ENCODE measurements around the gene MAPK6.
"Not testable (repeated sequence)": the region's sequence is repeated elsewhere in the genome, so short reads cannot be mapped to it uniquely, and the experiment has no call there.

The MAPK6 gene

DNA sequence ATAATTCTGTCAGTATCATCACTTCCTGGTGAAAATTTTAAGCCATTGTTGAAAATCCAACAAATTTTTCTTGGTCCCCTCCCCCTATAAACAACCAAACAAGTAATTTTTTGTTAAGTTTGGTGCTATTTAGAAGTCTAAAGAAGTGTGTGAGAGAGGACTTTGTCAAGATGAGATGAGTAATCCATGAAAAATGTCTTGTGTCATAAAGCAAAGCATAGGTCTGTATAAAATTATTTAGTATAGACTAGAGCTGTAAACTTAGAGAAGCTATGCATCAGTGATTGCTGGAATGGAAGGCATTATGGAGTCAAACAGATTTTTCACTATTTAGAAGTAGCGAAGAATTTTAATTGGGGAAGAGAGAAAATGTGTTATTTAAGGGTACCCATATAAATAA lies 31.4 kb downstream of the MAPK6 start:
- DNase-seq: no peak

DNA sequence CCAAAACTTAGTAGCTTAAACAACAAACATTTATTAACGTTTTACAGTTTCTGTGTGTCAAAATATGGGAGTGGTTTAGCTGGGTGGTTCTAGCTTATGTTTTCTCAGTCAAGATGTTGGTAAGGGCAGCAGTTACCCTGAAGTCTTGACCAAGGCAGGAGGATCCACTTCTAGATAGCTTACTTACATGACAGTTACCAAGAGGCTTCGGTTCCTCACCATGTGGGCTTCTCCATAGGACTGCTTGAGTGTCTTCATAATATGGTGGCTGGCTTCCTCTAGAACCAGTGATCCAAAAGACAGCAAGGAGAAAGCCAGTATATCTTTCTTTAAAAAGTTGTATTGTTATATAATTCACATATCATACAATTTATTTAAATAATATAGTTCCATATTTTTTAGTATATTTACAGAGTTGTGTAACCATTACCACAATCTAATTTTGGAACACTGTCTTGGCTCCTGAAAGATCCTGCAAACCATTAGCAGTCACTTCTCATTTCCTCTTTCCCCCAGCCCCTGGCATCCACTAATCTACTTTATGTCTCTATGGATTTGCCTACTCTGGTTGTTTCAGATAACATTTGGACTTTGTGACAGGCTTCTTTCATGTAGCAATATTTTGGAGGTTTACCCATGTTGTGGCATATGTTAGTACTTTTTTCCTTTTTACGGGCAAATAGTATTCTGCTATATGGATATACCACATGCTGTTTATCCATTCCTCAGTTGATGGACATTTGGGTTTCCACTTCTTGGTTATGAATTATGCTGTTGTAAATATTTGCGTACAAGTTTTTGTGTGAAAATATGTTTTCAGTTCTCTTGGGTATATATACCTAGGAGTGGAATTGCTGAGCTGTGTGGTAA lies 33.3 kb downstream of the MAPK6 start:
- DNase-seq: no peak

DNA sequence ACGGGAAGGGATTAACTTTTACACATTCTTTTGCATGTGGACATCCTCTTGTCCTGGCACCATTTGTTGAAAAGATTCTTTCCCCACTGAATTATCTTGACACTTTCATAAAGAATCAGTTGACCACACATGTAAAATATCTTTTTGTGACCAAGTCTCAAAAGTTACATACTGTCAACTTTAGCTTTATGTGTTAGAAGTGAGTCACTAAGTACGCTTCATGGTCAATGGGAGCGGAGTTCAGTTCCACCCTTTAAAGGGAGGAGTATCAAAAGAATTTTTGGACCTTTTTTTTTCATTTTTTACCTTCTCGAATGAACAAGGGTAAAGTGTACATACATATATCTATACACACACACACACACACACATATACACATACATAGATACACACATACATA lies 35.4 kb downstream of the MAPK6 start:
- DNase-seq: no peak

DNA sequence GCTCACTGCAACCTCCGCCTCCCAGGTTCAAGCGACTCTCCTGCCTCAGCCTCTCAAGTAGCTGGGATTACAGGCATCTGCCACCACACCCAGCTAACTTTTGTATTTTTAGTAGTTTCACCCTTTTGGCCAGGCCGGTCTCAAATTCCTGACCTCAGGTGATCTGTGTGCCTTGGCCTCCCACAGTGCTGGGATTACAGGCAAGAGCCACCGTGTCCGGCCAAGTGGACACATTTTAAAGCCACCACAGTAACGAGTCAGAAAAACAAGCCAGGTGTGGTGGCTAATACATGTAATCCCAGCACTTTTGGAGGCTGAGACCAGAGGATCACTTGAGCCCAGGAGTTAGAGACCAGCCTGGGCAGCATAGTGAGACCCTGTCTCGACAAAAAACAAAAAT lies 35.8 kb downstream of the MAPK6 start:
- not testable (repeated sequence) for DNase-seq

DNA sequence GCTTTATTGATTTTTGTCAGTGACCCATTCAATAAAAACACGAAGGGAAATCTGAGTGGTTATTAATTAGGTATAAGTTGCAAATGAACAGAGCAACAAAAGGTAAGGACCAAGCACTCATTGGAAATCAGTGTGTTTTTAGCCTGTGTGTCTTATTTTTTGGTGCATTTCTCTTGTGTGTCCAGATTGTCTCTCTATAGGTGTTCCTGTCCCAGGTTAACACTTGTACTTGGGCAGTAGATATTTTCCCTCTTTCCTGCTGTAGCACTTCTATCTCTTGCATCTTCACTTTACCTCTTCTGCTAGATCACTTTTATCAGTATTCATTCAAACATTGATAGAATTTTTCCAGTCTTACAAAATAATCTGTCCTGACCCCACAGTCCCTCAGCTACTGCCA lies 37.0 kb downstream of the MAPK6 start:
- DNase-seq: no peak

DNA sequence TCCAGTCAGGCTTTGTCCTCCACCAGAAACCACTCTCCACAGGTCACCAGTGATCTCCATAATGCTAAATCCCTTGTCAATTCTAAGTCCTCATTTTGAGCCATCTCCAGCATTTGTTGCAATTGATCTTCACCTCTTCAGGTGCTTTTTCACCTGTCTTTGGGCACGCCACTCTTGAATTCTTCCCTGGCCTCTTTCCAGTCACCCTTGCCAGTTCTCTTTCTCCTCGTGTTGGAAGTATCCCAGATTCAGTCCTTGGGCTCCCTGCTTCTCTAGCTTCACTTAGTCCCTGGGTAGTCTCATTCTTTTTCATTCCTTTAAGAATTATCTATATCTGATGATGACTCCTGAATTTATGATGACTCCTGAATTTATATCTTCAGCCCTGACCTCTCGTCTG lies 37.5 kb downstream of the MAPK6 start:
- no peak for DNase-seq

DNA sequence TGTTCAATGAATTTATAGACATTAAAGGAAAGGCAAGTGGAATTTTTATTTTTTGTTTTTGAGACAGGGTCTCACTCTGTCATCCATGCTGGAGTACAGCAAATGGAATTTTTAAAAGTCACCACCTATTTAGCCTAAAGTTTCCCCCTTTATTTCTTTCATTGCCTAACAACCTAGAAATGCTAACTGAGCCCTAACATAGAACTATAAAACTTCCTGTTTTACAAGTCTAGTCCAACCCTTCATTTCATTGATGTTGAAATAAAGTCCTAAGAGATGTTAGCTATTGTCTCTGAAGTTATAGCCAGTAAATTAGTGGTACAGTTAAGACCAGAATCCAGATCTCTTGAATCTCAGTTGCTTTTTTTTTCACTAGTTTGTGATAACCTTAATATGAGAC lies 39.0 kb downstream of the MAPK6 start:
- no peak for DNase-seq

DNA sequence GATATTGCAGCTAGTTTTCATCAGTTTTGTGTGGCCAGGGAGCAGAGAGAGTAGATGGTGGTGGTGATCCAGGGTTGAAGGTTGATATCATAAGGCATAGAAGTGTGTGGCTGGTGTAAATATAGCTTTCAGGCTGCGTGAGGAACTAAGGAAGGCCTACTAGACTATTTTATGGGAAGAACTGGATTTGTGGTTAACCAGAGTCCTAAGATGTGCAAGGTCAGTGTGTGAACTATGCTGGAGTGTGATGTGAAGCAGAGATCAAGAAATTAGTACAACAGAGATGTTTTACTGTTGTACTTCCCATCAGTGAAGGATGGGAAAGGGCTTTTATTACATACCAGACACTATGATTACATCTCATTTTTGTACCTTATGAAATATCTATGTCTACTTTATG lies 41.5 kb downstream of the MAPK6 start:
- DNase-seq: no peak

DNA sequence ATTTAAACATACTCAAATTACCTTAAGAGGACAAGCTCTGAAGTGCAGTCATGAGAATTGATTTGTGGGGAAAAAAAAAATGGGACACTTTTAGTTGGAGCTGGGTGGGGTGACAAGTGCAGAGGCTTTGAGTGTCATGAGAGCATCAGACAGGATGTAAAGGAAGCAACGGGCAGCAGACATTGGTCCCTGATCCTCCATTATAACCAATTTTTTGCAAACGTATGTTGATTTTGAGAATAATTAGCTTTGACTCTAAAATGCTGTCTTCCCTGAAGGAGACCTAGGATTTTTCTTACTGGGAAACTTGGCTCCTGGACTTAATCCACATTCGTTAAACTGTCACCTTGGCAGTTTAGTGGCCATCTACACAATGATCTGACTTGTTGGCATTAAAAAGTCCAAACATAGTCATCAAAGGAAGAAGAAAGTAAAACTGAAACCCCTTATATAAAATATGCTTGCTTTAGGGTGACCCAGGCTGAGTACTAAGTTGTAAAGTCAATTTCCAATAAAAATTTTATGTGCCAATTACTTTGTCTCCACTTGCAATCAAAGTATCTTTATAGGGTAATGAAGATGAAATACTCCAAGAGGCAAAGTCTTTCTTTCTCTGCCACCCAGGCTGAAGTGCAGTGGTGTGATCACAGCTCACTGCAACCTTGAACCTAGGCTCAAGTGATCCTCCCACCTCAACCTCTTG lies 48.0 kb downstream of the MAPK6 start:
- no peak for DNase-seq

DNA sequence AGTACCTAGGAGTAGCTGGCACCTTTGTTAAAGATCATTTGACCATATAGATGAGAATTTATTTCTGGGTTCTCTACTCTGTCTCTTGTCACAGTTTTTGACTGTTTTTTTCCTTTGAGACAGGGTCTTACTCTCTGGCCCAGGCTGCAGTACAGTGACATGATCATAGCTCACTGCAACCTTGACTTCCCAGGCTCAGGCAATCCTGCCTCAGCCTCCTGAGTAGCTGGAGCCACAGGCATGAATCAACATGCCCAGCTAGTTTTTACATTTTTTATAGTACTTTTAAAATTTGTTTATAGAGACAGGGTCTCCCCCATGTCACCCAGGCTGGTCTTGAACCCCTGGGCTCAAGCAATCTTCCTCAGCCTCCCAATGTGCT lies 48.5 kb downstream of the MAPK6 start:
- no peak for DNase-seq

DNA sequence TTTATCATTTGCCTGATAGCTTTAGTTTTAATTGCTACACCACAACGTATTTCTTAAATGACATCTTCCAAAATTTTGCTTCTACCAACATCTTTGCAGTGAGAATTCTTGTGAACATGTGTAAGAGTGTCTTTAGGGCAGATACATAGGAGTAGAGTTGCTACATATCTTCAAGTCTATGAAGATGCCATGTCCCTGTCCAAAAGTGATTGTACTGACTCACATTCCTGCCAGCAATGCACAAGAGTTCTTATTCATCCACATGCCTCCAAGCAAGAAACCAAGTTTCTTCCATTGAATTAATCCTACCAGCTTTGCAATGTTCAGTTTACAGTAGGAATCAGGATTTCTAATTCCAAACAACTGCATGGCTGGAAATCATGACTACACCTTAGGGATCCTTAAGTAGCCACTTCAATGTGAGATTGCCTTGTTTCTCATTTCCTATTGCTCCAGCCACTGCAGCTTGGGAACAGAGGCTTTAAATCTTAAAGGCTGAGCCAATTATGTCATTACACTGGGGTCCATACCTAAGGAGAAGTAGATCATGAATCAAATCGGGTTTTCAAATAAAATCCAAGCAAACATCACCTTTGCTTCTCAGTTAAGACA lies 49.1 kb downstream of the MAPK6 start:
- no peak for DNase-seq

DNA sequence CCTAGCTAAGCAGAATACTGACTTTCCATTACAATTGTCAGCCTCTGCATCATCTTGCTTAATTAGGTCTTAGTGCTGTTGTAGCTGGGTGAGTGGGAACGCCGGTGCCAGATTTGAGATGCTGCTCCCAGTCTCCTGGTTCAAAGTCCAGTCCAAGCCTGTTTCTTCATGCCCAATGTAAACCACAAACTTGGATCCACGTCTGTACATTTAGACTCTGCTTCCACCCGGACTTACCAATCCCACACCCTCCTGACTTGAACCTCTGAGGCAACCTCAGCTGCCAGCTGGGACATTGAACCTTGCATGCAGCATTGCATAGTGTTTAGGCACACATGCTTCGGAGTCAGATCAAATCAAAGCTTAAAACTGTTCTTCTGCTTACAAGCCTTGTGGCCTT lies 50.5 kb downstream of the MAPK6 start:
- no peak for DNase-seq

DNA sequence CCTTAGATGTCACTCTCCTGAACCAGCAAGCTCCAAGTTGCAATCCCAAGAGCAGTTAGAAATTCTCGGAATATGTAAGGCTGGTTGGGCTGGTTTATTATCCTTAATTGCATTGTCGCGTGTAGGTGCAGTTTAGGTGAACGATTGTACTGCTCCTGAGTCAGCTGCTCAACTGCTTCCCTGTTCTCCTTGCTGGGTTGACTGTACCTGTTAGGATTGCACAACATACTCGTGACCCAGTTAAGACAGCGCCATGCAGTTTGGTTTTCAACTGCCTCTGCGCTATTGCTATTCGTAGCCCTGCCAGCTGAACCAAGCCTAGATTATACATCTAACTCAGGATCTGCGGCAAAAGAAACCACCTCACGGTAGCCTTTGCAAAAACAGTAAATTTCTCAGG lies 52.6 kb downstream of the MAPK6 start:
- no peak for DNase-seq

DNA sequence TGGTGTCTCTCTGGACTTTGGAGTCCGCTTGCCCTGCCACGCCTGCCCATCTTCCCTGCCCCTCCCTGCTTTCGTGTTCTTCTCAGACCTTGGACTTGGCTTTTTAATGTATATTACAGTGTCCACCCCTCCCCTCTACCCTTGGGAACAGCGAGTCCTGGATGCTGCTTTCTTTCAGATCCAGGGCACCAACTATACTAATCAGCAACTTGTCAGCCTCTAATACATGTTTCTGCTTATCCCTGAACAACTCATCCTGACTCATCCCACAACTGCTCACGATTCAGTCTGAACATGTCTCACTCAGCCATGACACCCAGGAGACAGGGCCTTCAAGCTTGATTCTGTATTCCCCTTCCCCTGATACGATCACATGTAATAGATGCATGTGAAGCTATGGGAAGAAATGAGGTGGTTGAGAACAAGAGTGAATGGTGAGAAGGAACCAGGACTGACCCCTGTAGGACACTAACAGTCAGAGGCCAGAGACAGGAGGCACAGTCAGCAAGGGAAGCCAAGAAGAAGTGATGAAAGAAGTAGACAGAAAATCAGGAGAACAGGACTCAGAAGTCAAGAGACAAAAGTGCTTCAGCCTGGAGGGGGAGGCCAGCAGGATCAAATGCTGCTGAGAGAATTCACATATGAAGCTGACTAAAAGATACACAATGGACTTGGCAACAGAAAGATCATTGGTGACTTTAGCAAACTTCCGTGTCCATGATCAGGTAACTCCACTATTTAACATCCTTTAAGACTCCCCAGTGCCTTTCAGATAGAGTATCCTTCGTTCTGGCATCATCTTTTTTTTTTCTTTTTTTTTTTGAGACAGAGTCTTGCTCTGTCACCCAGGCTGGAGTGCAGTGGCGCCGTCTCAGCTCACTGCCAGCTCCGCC lies 58.1 kb downstream of the MAPK6 start:
- DNase-seq: no peak

DNA sequence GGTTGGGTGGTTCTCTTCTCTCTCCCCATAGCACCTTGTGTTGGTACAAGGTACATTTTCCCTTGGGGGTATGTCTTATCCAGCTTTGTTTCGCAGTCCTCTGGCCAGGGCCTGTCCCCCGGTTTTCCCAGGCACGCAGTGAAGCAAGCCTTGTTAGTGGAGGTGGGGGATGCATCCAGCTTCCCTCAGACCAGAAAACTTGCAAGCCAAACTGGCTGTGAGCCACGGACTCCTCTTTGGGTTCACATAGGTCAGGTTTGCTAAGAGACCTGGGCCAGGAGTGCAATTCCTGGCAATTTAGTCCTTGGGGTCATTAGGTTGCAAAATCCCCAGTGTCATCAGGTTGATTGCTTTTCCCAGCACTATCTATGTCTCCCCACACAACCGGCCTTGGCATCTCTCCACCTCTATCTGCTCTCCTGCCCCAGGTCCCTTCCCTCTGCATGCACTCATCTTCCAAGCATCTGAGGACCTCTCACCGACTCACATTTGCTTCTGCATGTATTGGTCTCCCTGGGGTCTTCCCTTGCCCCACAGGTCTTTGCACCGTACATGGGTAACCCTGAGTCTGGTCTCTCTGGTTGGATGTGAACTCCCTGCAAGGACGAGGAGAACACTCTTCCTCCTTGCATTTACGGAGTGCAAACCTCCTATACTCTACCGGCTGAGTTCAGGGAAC lies 59.3 kb downstream of the MAPK6 start:
- DNase-seq: no peak

DNA sequence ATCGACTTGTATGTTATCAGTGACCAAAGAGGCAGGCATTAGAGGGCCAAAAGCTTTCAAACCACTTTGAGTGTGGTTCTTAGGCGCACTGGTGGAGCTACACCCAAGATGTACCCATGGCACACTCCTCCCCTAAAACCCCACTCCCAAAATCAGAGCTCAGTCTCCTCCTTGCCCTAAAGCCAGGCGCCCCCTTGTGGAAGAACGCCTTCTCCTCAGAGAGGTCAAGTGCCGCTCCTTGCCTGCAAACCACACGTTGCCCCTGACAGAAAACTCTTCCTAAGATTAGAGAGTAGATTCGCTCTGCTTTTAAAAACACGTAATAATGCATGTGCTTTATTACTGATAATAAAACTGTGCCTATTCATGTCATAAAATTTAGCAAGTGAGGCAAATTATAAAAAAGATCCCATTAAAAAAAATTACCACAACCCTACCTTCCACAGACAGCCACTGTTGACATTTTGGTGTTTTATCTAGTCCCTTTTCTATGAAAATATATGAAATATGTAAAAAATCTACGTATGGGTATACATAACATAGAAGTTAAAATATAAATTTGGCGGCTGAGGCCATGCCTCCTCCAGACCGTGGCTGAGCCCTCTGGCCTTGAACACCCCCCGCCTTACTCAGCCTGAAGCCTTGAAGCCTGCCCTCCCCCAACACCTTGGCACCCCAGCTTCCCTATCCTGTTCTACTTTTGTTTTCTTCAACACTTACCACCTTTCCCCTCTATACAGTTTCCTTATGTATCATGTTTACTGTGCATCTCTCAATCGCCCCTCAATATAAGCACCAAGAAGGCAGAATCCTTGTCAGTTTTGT lies 60.1 kb downstream of the MAPK6 start:
- DNase-seq: peak; percentile 76

DNA sequence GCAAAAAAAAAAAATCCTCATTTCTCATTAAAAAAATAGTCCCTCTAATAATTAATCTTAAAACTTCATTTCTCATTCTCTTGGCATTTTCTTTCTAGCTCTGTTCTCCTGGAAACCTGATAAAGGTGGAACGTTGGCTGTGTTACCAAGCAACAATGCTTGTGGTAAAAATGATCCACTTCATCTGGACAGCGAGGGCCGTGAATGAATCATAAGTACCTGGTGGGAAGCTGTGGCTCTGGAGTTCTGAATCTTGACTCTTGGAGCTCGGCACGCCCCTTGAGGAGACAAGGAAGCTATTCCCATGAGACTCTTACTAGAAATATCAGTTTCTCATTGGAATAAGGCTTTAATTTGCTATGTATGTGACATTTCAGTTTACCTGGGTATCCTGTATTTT lies 61.0 kb downstream of the MAPK6 start:
- DNase-seq: no peak

DNA sequence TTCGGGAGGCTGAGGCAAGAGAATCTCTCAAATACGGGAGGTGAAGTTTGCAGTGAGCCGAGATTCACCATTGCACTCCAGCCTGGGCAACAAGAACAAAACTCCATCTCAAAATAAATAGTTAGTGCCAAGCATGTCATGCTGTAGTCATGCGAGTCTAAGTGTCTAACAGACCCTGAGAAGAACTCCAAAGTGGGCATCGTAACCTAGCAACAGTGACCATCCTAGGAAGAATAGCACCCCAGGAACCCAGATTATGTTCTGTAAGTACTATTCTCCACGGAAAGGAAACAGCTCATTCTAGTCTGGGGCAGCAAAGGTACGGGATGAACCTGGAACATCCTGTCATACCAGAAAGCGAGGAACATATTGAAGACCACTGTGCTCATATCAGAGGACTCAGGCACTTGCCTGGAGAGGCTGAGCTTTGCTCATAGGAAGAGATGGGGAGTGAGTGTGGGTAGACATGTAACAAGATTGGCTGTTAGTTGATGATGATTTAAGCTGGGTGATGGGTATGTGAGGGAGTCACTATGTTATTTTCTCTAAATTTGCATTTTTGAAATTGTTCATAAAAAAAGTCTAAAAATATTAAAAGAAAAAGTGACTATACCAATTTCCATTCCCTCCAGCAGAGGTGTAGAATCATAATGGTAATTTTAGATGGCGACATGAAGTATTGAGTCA lies 61.8 kb downstream of the MAPK6 start:
- no peak for DNase-seq

DNA sequence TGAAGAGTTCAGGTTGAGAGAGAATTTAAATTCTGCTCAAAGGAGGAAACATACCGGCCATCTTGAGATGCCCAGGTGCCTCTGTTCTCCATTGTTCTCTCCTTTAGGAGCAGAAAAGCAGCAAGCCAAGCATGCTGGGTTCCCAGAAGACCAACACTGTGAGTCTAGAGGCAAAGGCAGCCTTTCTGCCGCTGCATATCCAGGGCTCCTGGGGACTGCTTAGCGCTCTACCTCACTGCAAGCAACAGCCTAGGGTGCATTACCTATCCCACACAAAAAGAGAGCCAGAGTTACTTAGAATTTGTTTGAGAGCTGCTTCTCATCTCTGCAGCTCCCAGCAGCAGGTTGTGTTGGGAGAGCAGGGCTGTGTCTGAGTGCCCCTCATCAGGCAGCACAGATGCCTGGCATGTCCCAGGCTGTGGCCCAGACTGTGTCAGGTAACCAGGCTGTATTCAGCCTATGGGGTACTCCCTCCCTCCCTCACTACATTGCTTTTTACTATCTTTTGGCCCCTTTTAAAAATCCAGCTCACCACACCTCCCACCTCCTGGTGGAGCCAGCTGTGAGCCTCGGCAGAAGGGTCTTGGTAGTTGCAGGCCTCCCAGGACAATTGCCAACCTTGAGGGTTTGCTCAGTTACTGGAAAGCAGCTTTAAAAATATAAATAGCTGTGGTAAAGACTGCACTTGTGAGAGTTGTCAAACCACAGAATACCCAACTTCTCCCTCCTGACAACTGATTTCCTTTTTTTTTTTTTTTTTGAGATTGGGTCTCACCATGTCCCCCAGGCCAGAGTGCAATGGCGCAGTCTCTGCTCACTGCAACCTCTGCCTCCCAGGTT lies 63.4 kb downstream of the MAPK6 start:
- DNase-seq: no peak

DNA sequence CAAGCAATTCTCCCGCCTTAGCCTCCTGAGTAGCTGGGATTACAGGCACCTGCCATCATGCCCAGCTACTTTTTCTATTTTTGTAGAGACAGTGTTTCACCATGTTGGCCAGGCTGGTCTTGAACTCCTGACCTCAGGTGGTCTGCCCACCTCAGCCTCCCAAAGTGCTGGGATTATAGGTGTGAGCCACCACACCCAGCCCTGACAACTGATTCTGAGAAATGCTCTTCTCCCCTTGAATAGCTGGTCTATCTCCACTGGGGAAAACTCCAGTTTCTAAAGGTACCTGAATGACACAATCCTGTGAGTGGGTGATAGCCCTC lies 64.0 kb downstream of the MAPK6 start:
- not testable (repeated sequence) for DNase-seq
